Transverse colon (tissue), 4 donors: ENCODE measurements around the gene HOPX. TPM values are rescaled to one million over a fixed set of nuclear protein-coding genes. Genes with fewer than 3 reads are reported as not detected.

Experiments
- DNase-seq: peaks from one replicate; pipeline ENCODE4 v3.0.0-alpha.2; 2019
- H3K27ac ChIP-seq, 4 donors: fragments of 200-600 bp; sonication (generic); 2 replicates each; pipeline ENCODE4 v1.5.1; 2016 to 2018; ENCODE audit warnings: inconsistent platforms in 4 of 4
- H3K27me3 ChIP-seq: fragments of 200-600 bp; sonication (generic); 2 replicates; pipeline ENCODE4 v1.5.1; 2017; ENCODE audit warnings: inconsistent platforms
- H3K36me3 ChIP-seq, 4 donors: fragments of 200-600 bp; sonication (generic); 2 replicates each; pipeline ENCODE4 v1.5.1; 2017 to 2019; ENCODE audit warnings: inconsistent platforms in 4 of 4
- H3K4me1 ChIP-seq, 4 donors: fragments of 200-600 bp; sonication (generic); 2 replicates each; pipeline ENCODE4 v1.5.1; 2017 to 2020; ENCODE audit warnings: inconsistent platforms in 4 of 4
- H3K4me3 ChIP-seq, 4 donors: fragments of 200-600 bp; sonication (generic); 1 replicate in 1 of 4; 2 replicates in 3 of 4; pipeline versions ENCODE4 v1.5.1 to v1.6.1; 2017 to 2019; ENCODE audit warnings: inconsistent platforms in 4 of 4
- H3K9me3 ChIP-seq, 2 donors: fragments of 200-600 bp; sonication (generic); 2 replicates each; pipeline ENCODE4 v1.5.1; 2017 to 2019; ENCODE audit warnings: inconsistent platforms in 2 of 2
- CTCF ChIP-seq, 5 experiments: fragments of 200-600 bp in 3 of 5; fragments of 450-650 bp in 2 of 5; sonication (generic) in 3 of 5; IDR thresholded peaks; 1 replicate in 2 of 5; 2 replicates in 3 of 5; pipeline ENCODE4 v1.5.1; 2016 to 2017; ENCODE audit warnings: antibody characterized with exemption in 5 of 5, inconsistent platforms in 3 of 5, mild to moderate bottlenecking in 2 of 5, moderate library complexity in 1 of 5
- EP300 ChIP-seq: sonication (generic); formaldehyde crosslinking; IDR thresholded peaks from one replicate; pipeline ENCODE4 v1.6.1; 2017; ENCODE audit warnings: antibody characterized with exemption, low read depth
- POLR2A ChIP-seq: fragments of 450-650 bp; IDR thresholded peaks from one replicate; pipeline ENCODE4 v1.6.1; 2016; ENCODE audit warnings: antibody characterized with exemption, mild to moderate bottlenecking, moderate library complexity
- POLR2AphosphoS5 ChIP-seq, 3 donors: sonication (generic); formaldehyde crosslinking; IDR thresholded peaks; one replicate each; pipeline ENCODE4 v1.6.1; 2016; ENCODE audit warnings: antibody characterized with exemption in 3 of 3
- WGBS, 2 donors: methylation state at CpG; one replicate each; pipeline ENCODE4 v1.1.5; 2018; ENCODE audit warnings: low coverage in 1 of 2; 5-methylcytosine and 5-hydroxymethylcytosine counted together
- in situ Hi-C, 4 donors: fragments of 200-750 bp; cut with MboI; loops; one replicate each; pipeline versions ENCODE4 v1.15.0 to v1.15.1; 2017; ENCODE audit warnings: low sequenced_read_pairs in 3 of 4, low pct_ligation_motif_present in 1 of 4, low pct_unique_long_range_greater_than_20kb in 1 of 4
- intact Hi-C: fragments of 100-400 bp; cut with DNase I; formaldehyde crosslinking; loops from one replicate; pipeline ENCODE4 v1.15.1; 2023; ENCODE audit warnings: low total_unique reads
- total RNA-seq, 4 donors: library from RNA; depleted of rRNA; stranded (reverse); fragments of >200 nt; gene quantifications; one replicate each; pipeline ENCODE4 v1.1.0, GENCODE V29; 2016

The HOPX gene
- total RNA-seq, 4 donors from 2014 or later: 2.6 to 27.5 (median 7.7) TPM

DNA sequence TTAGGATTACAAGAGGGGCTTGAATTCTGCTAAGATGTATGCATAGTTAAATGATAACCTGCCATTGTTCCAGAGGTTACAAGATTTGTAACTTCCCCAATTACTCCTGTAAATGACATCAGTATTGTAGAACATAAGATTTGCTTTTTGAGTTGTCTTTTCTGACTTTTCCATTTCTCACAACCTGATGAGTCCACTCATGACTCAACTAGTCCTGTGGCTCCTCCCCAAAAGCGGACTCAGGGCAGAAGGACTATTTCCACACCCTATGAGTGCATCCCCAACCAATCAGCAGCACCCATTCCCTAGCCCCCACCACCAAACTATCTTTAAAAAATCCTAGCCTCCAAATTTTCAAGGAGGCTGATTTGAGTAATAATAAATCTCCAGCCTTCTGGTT is 54.7 kb downstream of the HOPX start:
- 56 to 94% methylated on average over 1 of the region's 1 CpG for WGBS, 2 donors
- in situ Hi-C loops: no loop called here
- intact Hi-C loops: no loop called here

GRCh38 chr4:56622176-56622575 is 58.9 kb downstream of the HOPX start:
- TF ChIP-seq POLR2A: no peak
- no peak for TF ChIP-seq POLR2AphosphoS5 (IDR thresholded peaks at IDR 0.05)
- no peak for TF ChIP-seq EP300
- TF ChIP-seq CTCF (IDR thresholded peaks at IDR 0.05): no peak
- Histone ChIP-seq H3K27me3 (peaks cover 21% of the 10 kb centered on the region), H3K9me3 (peaks cover 0 to 10% of the 10 kb centered on the region in 2 donors), H3K36me3 (no peaks in the 10 kb centered on the region), H3K4me1 (peaks cover 0 to 6% (median 5%) of the 10 kb centered on the region in 4 donors), H3K27ac (no peak overlapping the region), H3K4me3 (no peak overlapping the region)
- 9 to 33% methylated on average over 1 of the region's 1 CpG for WGBS, 2 donors
- in situ Hi-C loops (no loop called here), intact Hi-C loops (no loop called here)
- no peak for DNase-seq

More for the DNA sequence above, 54.7 kb downstream of the HOPX start:
- no peaks in the 10 kb centered on the region for H3K36me3 ChIP-seq
- H3K4me1 ChIP-seq: peaks cover 0 to 6% (median 5%) of the 10 kb centered on the region in 4 donors
- TF ChIP-seq POLR2AphosphoS5 (IDR thresholded peaks at IDR 0.05) (no peak), CTCF (IDR thresholded peaks at IDR 0.05) (no peak), POLR2A (no peak), EP300 (no peak)
- H3K27ac ChIP-seq: peak overlapping the region in 1 of 4 donors; percentile 74
- DNase-seq: no peak
- peaks cover 0 to 10% of the 10 kb centered on the region in 2 donors for H3K9me3 ChIP-seq
- H3K4me3 ChIP-seq: no peak overlapping the region
- no peaks in the 10 kb centered on the region for H3K27me3 ChIP-seq

DNA sequence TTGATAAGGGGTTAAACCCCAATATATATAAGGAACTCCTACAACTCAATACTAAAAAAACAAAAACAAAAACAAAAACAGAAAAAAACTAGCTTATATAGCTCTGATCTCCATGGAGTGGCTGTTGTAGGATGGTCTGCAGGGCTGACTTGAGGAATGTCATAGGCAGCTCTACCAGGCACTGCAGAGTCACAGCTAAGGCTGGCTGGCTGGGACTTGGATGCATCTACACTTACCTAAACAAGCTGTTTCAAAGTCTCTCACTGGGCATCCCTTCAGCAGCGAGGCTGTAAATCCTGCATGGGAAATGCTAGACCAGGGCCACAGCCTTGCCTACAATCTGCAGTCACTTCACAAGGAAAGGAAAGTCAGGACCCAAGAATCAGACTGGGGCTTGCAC is 61.3 kb downstream of the HOPX start:
- peaks cover 0 to 9% of the 10 kb centered on the region in 2 donors for H3K9me3 ChIP-seq
- no peak for TF ChIP-seq POLR2AphosphoS5 (IDR thresholded peaks at IDR 0.05)
- no peak for TF ChIP-seq POLR2A
- H3K27me3 ChIP-seq: peaks cover 21% of the 10 kb centered on the region
- H3K36me3 ChIP-seq: no peaks in the 10 kb centered on the region
- in situ Hi-C loops (no loop called here), intact Hi-C loops (no loop called here)
- peaks cover 0 to 6% (median 5%) of the 10 kb centered on the region in 4 donors for H3K4me1 ChIP-seq
- H3K4me3 ChIP-seq: no peak overlapping the region
- no peak overlapping the region for H3K27ac ChIP-seq
- 67% methylated on average over 1 of the region's 1 CpG; no CpG with 5 or more reads in 1 of the 2 donors for WGBS, 2 donors
- no peak for DNase-seq

GRCh38 chr4:56619160-56619559 is 61.9 kb downstream of the HOPX start:
- Histone ChIP-seq H3K27me3 (peaks cover 21% of the 10 kb centered on the region), H3K36me3 (no peaks in the 10 kb centered on the region), H3K9me3 (peaks cover 0 to 2% of the 10 kb centered on the region in 2 donors), H3K4me1 (peaks cover 0 to 6% (median 5%) of the 10 kb centered on the region in 4 donors), H3K27ac (no peak overlapping the region), H3K4me3 (no peak overlapping the region)
- TF ChIP-seq POLR2AphosphoS5 (IDR thresholded peaks at IDR 0.05) (no peak), CTCF (IDR thresholded peaks at IDR 0.05) (no peak), POLR2A (no peak), EP300 (no peak)
- DNase-seq: no peak
- intact Hi-C loops (no loop called here), in situ Hi-C loops (no loop called here)
- 30 to 43% methylated on average over 2 of the region's 2 CpGs for WGBS, 2 donors

DNA sequence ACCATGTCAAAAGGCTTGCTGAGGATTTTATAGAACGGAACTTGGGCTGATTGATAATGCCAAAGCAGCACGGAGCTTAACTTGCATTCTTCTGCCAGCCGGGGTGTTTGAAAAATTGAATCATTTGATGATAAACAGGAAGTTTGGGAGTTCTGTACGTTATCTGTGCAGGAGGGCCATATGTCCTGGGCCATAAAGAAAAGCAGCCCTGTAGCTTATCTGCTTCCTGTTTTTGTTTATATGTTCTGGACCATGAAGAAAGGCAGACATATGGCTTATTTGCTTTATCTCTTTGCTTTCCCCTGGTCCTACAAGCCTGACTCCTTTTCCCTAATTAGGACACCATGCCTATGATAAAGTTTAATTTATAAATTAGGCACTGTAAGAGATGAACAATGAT is 62.4 kb downstream of the HOPX start:
- H3K4me1 ChIP-seq: peaks cover 0 to 6% (median 5%) of the 10 kb centered on the region in 4 donors
- H3K9me3 ChIP-seq: no peaks in the 10 kb centered on the region
- DNase-seq: no peak
- TF ChIP-seq EP300 (no peak), POLR2A (no peak), POLR2AphosphoS5 (IDR thresholded peaks at IDR 0.05) (no peak), CTCF (IDR thresholded peaks at IDR 0.05) (no peak)
- WGBS, 2 donors: 49 to 50% methylated on average over 3 to 4 of the region's 4 CpGs
- no peak overlapping the region for H3K4me3 ChIP-seq
- H3K27me3 ChIP-seq: peaks cover 21% of the 10 kb centered on the region
- no peaks in the 10 kb centered on the region for H3K36me3 ChIP-seq
- no peak overlapping the region for H3K27ac ChIP-seq
- intact Hi-C loops: no loop called here
- in situ Hi-C loops: no loop called here
